Cardiac fibroblast (primary cell): Measurements from ENCODE around the gene CTDP1.
"Not testable (repeated sequence)": the region's sequence is repeated elsewhere in the genome, so short reads cannot be mapped to it uniquely, and the experiment has no call there.

Experiments used
- DNase-seq, 2 donors: peaks; one replicate each; pipeline versions ENCODE4 v3.0.0 to v3.0.0-alpha.2; 2010; ENCODE audit warnings: low read depth in 2 of 2
- H3K4me3 ChIP-seq, 2 donors: replicated peaks in 1 of 2; 1 replicate in 1 of 2; 2 replicates in 1 of 2; pipeline ENCODE4 v1.5.1; 2011; ENCODE audit warnings: low read depth in 2 of 2, low read length in 2 of 2, mild to moderate bottlenecking in 2 of 2, moderate library complexity in 1 of 2
- CTCF ChIP-seq: IDR thresholded peaks from one replicate; pipeline ENCODE4 v1.5.1; 2011; ENCODE audit warnings: low read depth, mild to moderate bottlenecking, low read length, inconsistent platforms

Gene CTDP1

GRCh38 chr18:79717555-79718074 is 38.0 kb downstream of the CTDP1 start:
- no peak for DNase-seq
- no peak overlapping the region for H3K4me3 ChIP-seq
- no peak for TF ChIP-seq CTCF

GRCh38 chr18:79718126-79718525 is 38.5 kb downstream of the CTDP1 start:
- no peak for TF ChIP-seq CTCF
- no peak for DNase-seq
- H3K4me3 ChIP-seq: no peak overlapping the region

- no peak for DNase-seq
- no peak overlapping the region for H3K4me3 ChIP-seq
- no peak for TF ChIP-seq CTCF
Measured at GRCh38 chr18:79718878-79719477, 39.4 kb downstream of the CTDP1 start.

- H3K4me3 ChIP-seq: not testable (repeated sequence)
- peak in 1 of 2 donors; percentile 14 for DNase-seq
Measured at GRCh38 chr18:79719478-79720358, 40.1 kb downstream of the CTDP1 start.

GRCh38 chr18:79720359-79720733 is 40.7 kb downstream of the CTDP1 start:
- no peak overlapping the region for H3K4me3 ChIP-seq
- no peak for TF ChIP-seq CTCF
- DNase-seq: peak in 1 of 2 donors; percentile 15

GRCh38 chr18:79723036-79723435 is 43.4 kb downstream of the CTDP1 start:
- TF ChIP-seq CTCF: no peak
- H3K4me3 ChIP-seq: no peak overlapping the region
- no peak for DNase-seq

GRCh38 chr18:79723628-79724027 is 44.0 kb downstream of the CTDP1 start:
- no peak overlapping the region for H3K4me3 ChIP-seq
- TF ChIP-seq CTCF: no peak
- no peak for DNase-seq
